H9 (cell line): ENCODE results near the gene AMOTL1. TPM values are rescaled to one million over a fixed set of nuclear protein-coding genes. Genes with fewer than 3 reads are reported as not detected.

Experiments
- DNase-seq: peaks from one replicate; pipeline ENCODE4 v3.0.0-alpha.2; 2017
- H2AFZ ChIP-seq: one replicate; pipeline ENCODE4 v1.6.1; 2013; ENCODE audit warnings: mild to moderate bottlenecking, low read length, control low read depth, moderate library complexity
- H2AK5ac ChIP-seq: 2 replicates; pipeline ENCODE4 v1.6.1; 2013; ENCODE audit warnings: low read length, control low read depth, mixed read lengths; ENCODE audit not compliant: insufficient read length
- H2BK120ac ChIP-seq: one replicate; pipeline ENCODE4 v1.6.1; 2013; ENCODE audit warnings: low read depth, mild to moderate bottlenecking, low read length, control low read depth, inconsistent platforms; ENCODE audit not compliant: poor library complexity, severe bottlenecking
- H2BK12ac ChIP-seq: 2 replicates; pipeline ENCODE4 v1.6.1; 2013; ENCODE audit warnings: low read length, control low read depth, mixed read lengths, low read depth; ENCODE audit not compliant: insufficient read length
- H2BK15ac ChIP-seq: 2 replicates; pipeline ENCODE4 v1.6.1; 2013; ENCODE audit warnings: low read depth, low read length, control low read depth
- H2BK20ac ChIP-seq: one replicate; pipeline ENCODE4 v1.6.1; 2013; ENCODE audit warnings: low read depth, mild to moderate bottlenecking, low read length, control low read depth, inconsistent platforms; ENCODE audit not compliant: poor library complexity, severe bottlenecking
- H2BK5ac ChIP-seq: 2 replicates; pipeline ENCODE4 v1.6.1; 2013; ENCODE audit warnings: low read length, control low read depth, mixed read lengths; ENCODE audit not compliant: insufficient read length
- H3K14ac ChIP-seq: 2 replicates; pipeline ENCODE4 v1.6.1; 2013; ENCODE audit warnings: low read length, control low read depth; ENCODE audit not compliant: insufficient read depth
- H3K18ac ChIP-seq: 2 replicates; pipeline ENCODE4 v1.6.1; 2013; ENCODE audit warnings: low read depth, mild to moderate bottlenecking, mixed read lengths, low read length, control low read depth; ENCODE audit not compliant: insufficient read length
- H3K23ac ChIP-seq: 2 replicates; pipeline ENCODE4 v1.6.1; 2013; ENCODE audit warnings: low read length, control low read depth, mixed read lengths, low read depth; ENCODE audit not compliant: insufficient read length
- H3K23me2 ChIP-seq: 2 replicates; pipeline ENCODE4 v1.6.1; 2013; ENCODE audit warnings: low read depth, mild to moderate bottlenecking, mixed read lengths, low read length, control low read depth; ENCODE audit not compliant: insufficient read length, poor library complexity, severe bottlenecking
- H3K27ac ChIP-seq: 2 replicates; pipeline ENCODE4 v1.5.1; 2013; ENCODE audit warnings: low read length, control low read depth, mixed read lengths, low read depth; ENCODE audit not compliant: insufficient read length
- H3K27me3 ChIP-seq: 2 replicates; pipeline ENCODE4 v1.6.1; 2013; ENCODE audit warnings: low read length, control low read depth, inconsistent platforms; ENCODE audit not compliant: insufficient read depth
- H3K4ac ChIP-seq: 2 replicates; pipeline ENCODE4 v1.6.1; 2013; ENCODE audit warnings: low read depth, mild to moderate bottlenecking, control low read depth, inconsistent platforms, low read length, moderate library complexity
- H3K4me1 ChIP-seq: 2 replicates; pipeline ENCODE4 v1.6.1; 2013; ENCODE audit warnings: low read length, control low read depth, inconsistent platforms; ENCODE audit not compliant: insufficient read depth
- H3K4me2 ChIP-seq: 2 replicates; pipeline ENCODE4 v1.6.1; 2013; ENCODE audit warnings: low read length, control low read depth, mixed read lengths; ENCODE audit not compliant: insufficient read length, insufficient read depth
- H3K56ac ChIP-seq: 2 replicates; pipeline ENCODE4 v1.6.1; 2013; ENCODE audit warnings: low read depth, mild to moderate bottlenecking, mixed read lengths, low read length, control low read depth; ENCODE audit not compliant: insufficient read length
- H3K79me1 ChIP-seq: 2 replicates; pipeline ENCODE4 v1.6.1; 2013; ENCODE audit warnings: low read depth, mild to moderate bottlenecking, moderate library complexity, low read length, control low read depth, inconsistent platforms; ENCODE audit not compliant: insufficient read depth, poor library complexity, severe bottlenecking
- H3K79me2 ChIP-seq: 2 replicates; pipeline ENCODE4 v1.6.1; 2013; ENCODE audit warnings: low read length, control low read depth, inconsistent platforms; ENCODE audit not compliant: insufficient read depth
- H3K9ac ChIP-seq: 2 replicates; pipeline ENCODE4 v1.6.1; 2013; ENCODE audit warnings: low read length, control low read depth, mixed read lengths; ENCODE audit not compliant: insufficient read length; ENCODE audit errors: extremely low read depth
- H3K9me3 ChIP-seq: one replicate; pipeline ENCODE4 v1.6.1; 2013; ENCODE audit warnings: low read depth, low read length, inconsistent platforms; ENCODE audit not compliant: control insufficient read depth
- H3T11ph ChIP-seq: one replicate; pipeline ENCODE4 v1.6.1; 2013; ENCODE audit warnings: mild to moderate bottlenecking, low read length, control low read depth, inconsistent platforms
- H4K20me1 ChIP-seq: one replicate; pipeline ENCODE4 v1.6.1; 2013; ENCODE audit not compliant: control insufficient read depth, insufficient read length, insufficient read depth
- H4K5ac ChIP-seq: 2 replicates; pipeline ENCODE4 v1.6.1; 2013; ENCODE audit warnings: low read depth, mild to moderate bottlenecking, mixed read lengths, low read length, control low read depth; ENCODE audit not compliant: insufficient read length
- H4K8ac ChIP-seq: replicated peaks from 2 replicates; pipeline ENCODE4 v1.6.1; 2013; ENCODE audit warnings: low read length, control low read depth, mixed read lengths, low read depth; ENCODE audit not compliant: insufficient read length
- H4K91ac ChIP-seq: 2 replicates; pipeline ENCODE4 v1.6.1; 2013; ENCODE audit warnings: low read depth, mild to moderate bottlenecking, moderate library complexity, mixed read lengths, low read length, control low read depth; ENCODE audit not compliant: insufficient read length
- H3K27ac Mint-ChIP-seq, 3 experiments: 2 replicates in 2 of 3; 3 replicates in 1 of 3; pipeline ENCODE4 v1.8.0; 2020 to 2021; ENCODE audit warnings: mixed read lengths in 3 of 3, mild to moderate bottlenecking in 1 of 3, moderate library complexity in 1 of 3
- H3K27me3 Mint-ChIP-seq: 2 replicates; pipeline ENCODE4 v1.8.0; 2021; ENCODE audit warnings: low read depth, mild to moderate bottlenecking, moderate library complexity, mixed read lengths
- H3K36me3 Mint-ChIP-seq, 3 experiments: 2 replicates in 2 of 3; 3 replicates in 1 of 3; pipeline ENCODE4 v1.8.0; 2020 to 2021; ENCODE audit warnings: low read depth in 3 of 3, mixed read lengths in 3 of 3; ENCODE audit not compliant: insufficient read depth in 1 of 3
- H3K4me1 Mint-ChIP-seq, 2 experiments: 2 replicates each; pipeline ENCODE4 v1.8.0; 2020; ENCODE audit warnings: mixed read lengths in 2 of 2
- H3K4me3 Mint-ChIP-seq, 2 experiments: 2 replicates in 1 of 2; 3 replicates in 1 of 2; pipeline ENCODE4 v1.8.0; 2020 to 2021; ENCODE audit warnings: mild to moderate bottlenecking in 2 of 2, mixed read lengths in 2 of 2, moderate library complexity in 1 of 2
- H3K9me3 Mint-ChIP-seq, 2 experiments: 2 replicates in 1 of 2; 3 replicates in 1 of 2; pipeline ENCODE4 v1.8.0; 2020; ENCODE audit warnings: mild to moderate bottlenecking in 2 of 2, mixed read lengths in 2 of 2, moderate library complexity in 1 of 2
- CTCF ChIP-seq: fragments of 200-600 bp; sonication (generic); conservative IDR thresholded peaks from 3 replicates; pipeline ENCODE4 v1.8.0; 2021; ENCODE audit warnings: antibody characterized with exemption, mild to moderate bottlenecking
- WGBS: extraction: QIAGEN DNeasy Blood & Tissue Kit; methylation state at CpG from one replicate; pipeline ENCODE4 v1.1.7; 2013; ENCODE audit warnings: missing lambda C conversion rate, low lambda C conversion rate, mixed read lengths; ENCODE audit not compliant: insufficient read length; ENCODE audit errors: extremely low coverage; 5-methylcytosine and 5-hydroxymethylcytosine counted together
- total RNA-seq: library from RNA; stranded (reverse); gene quantifications from 2 replicates; pipeline ENCODE4 v1.2.1, GENCODE V29; 2021

The AMOTL1 gene
- total RNA-seq, 1 experiment from 2014 or later: 18.5 TPM

DNA sequence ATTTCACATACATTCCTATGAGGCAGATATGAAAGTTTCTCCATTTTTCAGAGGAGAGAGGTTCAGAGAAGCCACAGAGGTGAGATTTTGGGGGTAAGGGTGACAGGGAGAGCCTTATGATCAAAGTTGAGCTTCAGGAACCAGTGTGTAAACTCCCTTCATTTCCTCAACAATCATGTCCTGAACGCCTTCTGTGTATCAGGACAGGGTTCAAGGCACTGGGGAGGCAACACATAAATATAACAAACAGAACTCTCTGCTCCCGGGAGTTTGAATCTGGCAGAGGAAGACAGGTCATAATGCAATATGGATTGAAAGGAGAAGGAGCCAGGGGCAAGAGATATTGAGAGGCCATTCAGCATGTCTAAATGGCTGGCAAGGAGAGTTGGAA is 28.0 kb downstream of the AMOTL1 start:
- H3K27me3 ChIP-seq: no peaks in the 10 kb centered on the region
- H4K20me1 ChIP-seq: no peaks in the 10 kb centered on the region
- no peak overlapping the region for H3K9ac ChIP-seq
- no peak overlapping the region for H2AK5ac ChIP-seq
- Mint-ChIP-seq H3K9me3 (no peaks in the 10 kb centered on the region), H3K27me3 (no peaks in the 10 kb centered on the region), H3K4me3 (no peak overlapping the region), H3K27ac (no peak overlapping the region), H3K36me3 (peaks cover 4 to 14% (median 10%) of the 10 kb centered on the region in 3 experiments), H3K4me1 (peaks cover 2 to 6% of the 10 kb centered on the region in 2 experiments; a peak in 2 of 4 replicates)
- H3K18ac ChIP-seq: no peak overlapping the region
- H3K14ac ChIP-seq: no peak overlapping the region
- H2AFZ ChIP-seq: no peak overlapping the region
- WGBS: no CpG with 5 or more reads among the region's 2 CpGs
- no peak overlapping the region for H3K23ac ChIP-seq
- no peaks in the 10 kb centered on the region for H3K9me3 ChIP-seq
- H3K56ac ChIP-seq: no peak overlapping the region
- no peak for TF ChIP-seq CTCF
- H2BK15ac ChIP-seq: no peak overlapping the region
- H3K4me2 ChIP-seq: no peak overlapping the region
- H2BK20ac ChIP-seq: no peak overlapping the region
- no peak overlapping the region for H4K5ac ChIP-seq
- peaks cover 9% of the 10 kb centered on the region; the same call in 1 of the 2 replicates for H3K79me2 ChIP-seq
- no peaks in the 10 kb centered on the region for H3K23me2 ChIP-seq
- H3K4ac ChIP-seq: no peak overlapping the region
- H2BK120ac ChIP-seq: no peak overlapping the region
- no peak overlapping the region for H2BK5ac ChIP-seq
- no peak overlapping the region for H2BK12ac ChIP-seq
- DNase-seq: no peak
- H4K91ac ChIP-seq: no peak overlapping the region
- no peaks in the 10 kb centered on the region for H3K4me1 ChIP-seq
- no peak overlapping the region for H3K27ac ChIP-seq
- H4K8ac ChIP-seq: no peak overlapping the region
- peaks cover 6% of the 10 kb centered on the region for H3K79me1 ChIP-seq
- no peak overlapping the region for H3T11ph ChIP-seq
